G401.6 (cell line): ENCODE results near the gene UBA5.

Experiments
- FAIRE-seq: peaks from 2 replicates; lab custom pipeline; 2012; peaks lifted over from hg19 to GRCh38; lab: Jason Lieb, UNC

The UBA5 gene

DNA sequence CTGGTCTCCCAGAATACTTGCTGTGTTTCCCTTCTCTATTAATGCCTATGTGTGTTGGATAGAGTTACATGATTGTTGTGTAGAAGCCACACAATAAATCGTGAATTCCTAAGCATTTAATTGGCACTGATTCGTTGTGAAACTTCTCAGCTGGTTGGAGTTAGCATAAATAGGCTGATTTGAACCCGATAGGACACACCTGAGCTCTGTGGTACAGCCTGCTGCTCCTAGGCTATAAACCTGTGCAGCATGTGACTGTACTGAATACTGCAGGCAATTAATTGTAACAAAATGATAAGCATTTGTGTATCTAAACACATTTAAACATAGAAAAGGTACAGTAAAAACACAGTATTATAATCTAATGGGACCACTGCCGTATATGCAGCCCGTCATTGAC lies 5.4 kb upstream of the UBA5 start:
- FAIRE-seq, result no peak

- no peak for FAIRE-seq
Observed at GRCh38 chr3:132655471-132655870, 4.7 kb upstream of the UBA5 start.

GRCh38 chr3:132657869-132658747 lies 2.0 kb upstream of the UBA5 start:
- no peak for FAIRE-seq

- FAIRE-seq, result no peak
Observed at GRCh38 chr3:132659000-132659364, 1.1 kb upstream of the UBA5 start.

GRCh38 chr3:132659365-132660051 lies 621 bp upstream of the UBA5 start, which contains the start of gene ACAD11:
TSS of gene ACAD11 (minus strand) at chr3:132659809. CDS start at chr3:132659751, 58 bp downstream.
- FAIRE-seq, result peak; percentile 36

DNA sequence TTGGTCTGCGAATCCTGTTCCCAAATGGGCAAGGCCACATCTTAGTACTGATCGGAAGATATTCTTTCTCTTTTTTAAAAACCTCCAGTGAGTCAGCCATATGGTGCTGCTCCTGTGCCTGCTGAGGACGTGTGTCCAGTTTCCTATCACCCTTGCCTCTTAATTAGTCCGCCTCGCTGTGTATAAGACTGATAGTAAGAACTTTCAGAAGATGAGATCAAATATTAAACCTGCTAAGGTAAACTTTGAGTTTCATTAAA lies 612 bp downstream of the UBA5 start:
- no peak for FAIRE-seq

DNA sequence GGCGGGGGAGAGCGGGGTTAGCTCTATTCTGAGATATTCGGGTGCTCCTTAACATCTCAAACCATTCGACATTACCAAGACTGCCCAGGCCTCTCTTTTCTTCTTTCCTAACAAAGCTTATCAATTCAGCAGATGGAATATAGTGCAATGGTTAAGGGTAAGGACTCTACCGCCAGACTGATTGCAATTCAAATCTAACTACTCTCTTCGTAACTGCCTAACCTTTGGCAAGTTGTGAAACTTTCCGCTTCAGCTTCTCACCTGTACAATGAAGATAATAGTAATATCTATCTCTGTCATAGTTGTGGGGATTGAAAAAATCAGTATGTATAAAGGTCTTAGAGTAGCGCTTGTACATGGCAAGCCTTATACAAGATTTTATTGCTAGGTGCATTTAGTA lies 972 bp downstream of the UBA5 start:
- no peak for FAIRE-seq

DNA sequence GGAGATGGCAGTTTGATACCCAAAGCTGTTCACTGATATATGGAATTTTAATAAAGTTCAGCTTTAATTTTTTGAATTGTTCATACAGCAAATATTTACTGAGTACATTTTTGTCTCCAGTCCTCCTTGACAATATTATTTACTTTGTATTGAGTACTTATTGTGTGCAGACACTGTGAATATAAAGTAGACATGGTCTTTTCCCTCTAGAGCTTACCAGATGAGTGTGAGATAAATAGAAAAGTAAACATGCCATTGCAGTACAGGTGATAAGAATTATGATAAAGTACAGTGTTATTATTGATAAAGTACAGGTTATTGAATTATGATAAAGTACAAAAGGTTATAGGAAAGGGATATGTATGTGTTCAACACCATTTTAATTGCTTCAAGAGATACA lies 2.1 kb downstream of the UBA5 start:
- no peak for FAIRE-seq

GRCh38 chr3:132665230-132665745 lies 5.2 kb downstream of the UBA5 start:
- FAIRE-seq, result no peak

DNA sequence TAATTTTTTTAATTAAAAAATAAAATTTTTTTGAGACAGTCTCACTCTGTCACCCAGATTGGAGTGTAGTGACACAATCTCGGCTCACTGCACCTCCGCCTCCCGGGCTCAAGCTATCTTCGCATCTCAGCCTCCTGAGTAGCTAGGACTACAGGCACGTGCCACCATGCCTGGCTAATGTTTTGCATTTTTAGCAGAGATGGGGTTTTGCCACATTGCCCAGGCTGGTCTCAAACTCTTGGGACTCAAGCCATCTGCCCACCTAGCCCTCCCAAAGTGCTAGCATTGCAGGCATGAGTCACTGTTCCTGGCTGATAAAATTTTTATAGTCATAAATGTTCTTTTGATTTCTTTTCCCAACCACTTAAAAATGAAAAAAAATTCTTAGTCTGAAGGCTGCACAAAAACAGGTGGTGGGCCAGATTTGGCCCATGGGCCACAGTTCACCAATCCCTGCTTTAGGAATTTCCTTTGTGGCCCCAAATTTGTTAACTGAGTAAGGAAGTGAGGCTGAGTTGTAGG lies 9.2 kb downstream of the UBA5 start:
- FAIRE-seq, result no peak

- no peak for FAIRE-seq
Observed at GRCh38 chr3:132675408-132675807, 15.3 kb downstream of the UBA5 start.

- no peak for FAIRE-seq
Observed at GRCh38 chr3:132679911-132680310, 19.8 kb downstream of the UBA5 start.

DNA sequence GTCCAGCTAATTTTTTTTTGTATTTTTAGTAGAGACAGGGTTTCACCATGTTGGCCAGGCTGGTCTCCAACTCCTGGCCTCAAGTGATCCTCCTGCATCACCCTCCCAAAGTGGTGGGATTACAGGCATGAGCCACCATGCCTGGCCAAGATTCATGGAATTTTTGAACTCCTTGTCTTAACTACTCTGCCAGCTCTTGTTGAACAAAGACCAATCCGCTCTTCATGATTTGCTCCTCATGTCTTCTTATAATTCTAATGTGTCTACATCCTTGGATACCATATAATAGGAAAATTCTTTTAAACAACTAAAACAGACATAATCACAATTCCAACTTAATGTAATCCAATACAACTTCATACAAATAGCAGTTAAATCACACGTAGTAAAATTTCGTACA lies 21.3 kb downstream of the UBA5 start:
- no peak for FAIRE-seq

GRCh38 chr3:132682201-132682600 lies 22.1 kb downstream of the UBA5 start:
- FAIRE-seq, result no peak

GRCh38 chr3:132690040-132690439 lies 29.9 kb downstream of the UBA5 start:
- no peak for FAIRE-seq

- FAIRE-seq, result no peak
Observed at GRCh38 chr3:132694991-132695390, 34.9 kb downstream of the UBA5 start.

DNA sequence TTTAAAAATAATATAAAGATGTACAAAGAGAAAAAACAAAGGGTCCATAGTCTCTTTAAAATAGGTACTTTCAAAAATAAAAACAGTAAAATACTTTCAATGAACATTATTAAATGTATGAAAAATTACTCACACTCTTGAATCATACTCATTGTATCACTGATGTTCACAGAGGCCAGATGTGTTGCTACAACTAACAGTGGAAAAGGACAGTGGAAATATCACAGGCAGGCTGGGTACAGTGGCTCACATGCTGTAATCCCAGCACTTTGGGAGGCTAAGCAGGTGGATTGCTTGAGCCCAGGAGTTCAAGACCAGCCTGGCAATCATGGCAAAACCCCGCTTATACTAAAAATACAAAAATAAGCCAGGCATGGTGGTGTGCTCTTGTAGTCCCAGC lies 35.3 kb downstream of the UBA5 start:
- no peak for FAIRE-seq

DNA sequence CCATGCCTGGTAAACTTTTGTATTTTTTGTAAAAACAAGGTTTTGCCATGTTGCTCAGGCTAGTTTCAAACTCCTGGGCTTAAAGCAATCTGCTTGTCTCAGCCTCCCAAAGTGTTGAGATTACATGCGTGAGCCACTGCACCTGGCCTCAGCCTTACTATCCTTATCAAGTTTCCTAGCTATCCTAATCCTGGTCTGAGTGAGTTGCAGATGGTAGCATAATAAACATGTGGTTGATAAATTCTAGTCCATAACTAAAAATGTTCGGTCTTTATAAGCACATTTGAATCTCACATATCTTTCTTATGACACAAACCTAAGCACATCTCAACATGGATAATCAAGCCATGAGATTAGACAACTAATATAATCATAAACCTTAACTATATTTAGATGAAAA lies 43.6 kb downstream of the UBA5 start:
- FAIRE-seq, result no peak

DNA sequence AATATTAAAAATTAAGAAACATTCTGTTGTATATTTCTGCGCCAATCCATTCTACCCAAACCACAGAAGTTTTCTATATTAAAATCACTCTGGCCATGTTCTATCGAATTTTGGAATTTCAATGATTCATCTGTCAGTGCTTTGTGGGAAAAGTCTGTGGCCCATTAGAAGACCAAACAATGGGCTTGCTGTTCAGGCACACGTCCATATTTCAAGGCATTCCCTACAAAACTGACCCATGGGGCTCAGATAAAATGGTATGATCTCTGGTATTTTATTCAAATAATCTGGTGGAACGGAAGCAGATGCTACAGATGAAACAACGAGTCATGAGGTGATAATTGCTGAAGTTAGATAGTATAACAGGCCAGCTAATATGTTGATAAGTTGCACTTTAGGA lies 49.6 kb downstream of the UBA5 start:
- no peak for FAIRE-seq

DNA sequence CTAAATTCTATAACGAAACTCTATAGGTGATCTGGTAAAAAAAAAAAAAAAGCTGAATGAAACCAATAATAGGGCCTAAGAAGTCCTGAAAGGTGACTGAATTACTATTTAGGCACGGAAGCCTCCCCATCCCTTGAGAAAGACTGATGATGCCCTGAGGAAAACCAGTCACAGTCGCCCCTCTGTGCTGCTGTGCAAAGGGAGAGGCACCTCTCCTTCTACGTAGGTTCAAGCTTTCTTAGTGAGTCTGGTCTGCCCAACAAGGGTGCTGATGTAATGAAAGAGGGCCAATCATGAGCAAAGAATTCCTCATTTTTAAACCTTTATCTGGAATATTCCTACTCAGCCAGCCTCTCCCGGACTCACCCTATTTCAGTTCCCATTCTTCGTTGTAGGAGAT lies 50.2 kb downstream of the UBA5 start:
- no peak for FAIRE-seq

DNA sequence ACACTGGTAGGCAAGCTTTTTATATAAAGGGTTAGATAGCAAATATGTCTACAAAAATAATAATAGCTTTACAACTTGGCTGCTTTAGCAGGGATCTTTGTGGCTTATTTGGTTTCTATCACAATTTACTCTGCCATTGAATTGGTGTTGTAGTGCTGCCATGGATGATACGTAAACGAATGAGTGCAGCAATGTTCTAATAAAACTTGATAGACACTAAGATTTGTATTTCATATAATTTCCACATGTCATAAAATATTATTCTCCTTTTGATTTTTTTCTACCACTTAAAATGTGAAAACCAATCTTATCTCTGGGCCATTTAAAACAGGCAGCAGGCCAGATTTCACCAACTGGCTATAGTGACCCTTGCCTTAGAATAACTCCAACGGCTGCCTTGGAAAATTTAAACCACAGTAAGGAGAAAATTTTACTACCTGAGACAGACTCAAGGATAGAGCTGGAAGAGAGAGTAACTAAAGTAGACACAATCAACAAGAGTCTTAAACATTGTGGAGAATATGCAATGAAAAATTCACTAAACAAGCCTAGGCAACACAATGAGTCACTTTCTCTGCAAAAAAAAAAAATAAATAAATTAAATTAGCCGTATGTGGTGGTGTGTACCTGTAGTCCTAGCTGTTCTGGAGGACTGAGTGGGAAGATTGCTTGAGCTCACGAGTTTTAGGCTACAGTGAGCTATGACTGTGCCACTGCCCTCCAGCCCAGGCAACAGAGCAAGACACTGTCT lies 54.0 kb downstream of the UBA5 start:
- FAIRE-seq, result no peak

GRCh38 chr3:132716372-132716771 lies 56.2 kb downstream of the UBA5 start:
- no peak for FAIRE-seq

GRCh38 chr3:132720228-132720627 lies 60.1 kb downstream of the UBA5 start:
- no peak for FAIRE-seq
